GM12878 (cell line): ENCODE results near the gene MGRN1. TPM values are rescaled to one million over a fixed set of nuclear protein-coding genes. Genes with fewer than 3 reads are reported as not detected.

ENCODE experiments used
- ATAC-seq: fragments of 200-7000 bp; cut with Tn5 transposase; 3 replicates; pipeline ENCODE4 v1.9.1; 2020; ENCODE audit warnings: mild to moderate bottlenecking, moderate library complexity
- BruUV-seq: library from RNA; stranded (reverse); fragments of 400-500 nt; replicated peaks from 2 replicates; lab custom pipeline; 2021; lab: Mats Ljungman, UMichigan
- CTCF ChIA-PET: fragments of 300-600 bp; sonication (Branson Sonifier 250); formaldehyde crosslinking; extraction: SDS; loops from one replicate; lab custom pipeline; 2021; ENCODE audit warnings: inconsistent platforms; lab: Yijun Ruan, JAX
- POLR2A ChIA-PET: fragments of 350-600 bp; formaldehyde crosslinking; extraction: SDS; loops from one replicate; lab custom pipeline; 2021; ENCODE audit warnings: inconsistent platforms; lab: Charles Lee
- RAD21 ChIA-PET: fragments of 300-600 bp; sonication (Branson Sonifier 250); formaldehyde crosslinking; loops from one replicate; lab custom pipeline; 2023; ENCODE audit warnings: antibody characterized with exemption; ENCODE audit not compliant: unreplicated experiment; lab: Charles Lee
- SMC1A ChIA-PET: fragments of 300-600 bp; sonication (Branson Sonifier 250); formaldehyde crosslinking; loops from one replicate; lab custom pipeline; 2023; ENCODE audit not compliant: unreplicated experiment, uncharacterized antibody; lab: Charles Lee
- DNase-seq: peaks from one replicate; pipeline ENCODE4 v3.0.0-alpha.2; 2011; ENCODE audit warnings: low read depth, low spot score
- FAIRE-seq: peaks from 3 replicates; lab custom pipeline; 2011; peaks lifted over from hg19 to GRCh38; lab: Jason Lieb, UNC
- H2AFZ ChIP-seq: 2 replicates; pipeline ENCODE4 v1.6.0; 2011; ENCODE audit warnings: low read depth, low read length, control low read depth; ENCODE audit not compliant: control insufficient read depth
- H3K27ac ChIP-seq: 2 replicates; pipeline ENCODE4 v1.5.1; 2011; ENCODE audit warnings: control low read depth; ENCODE audit not compliant: control insufficient read depth, insufficient read depth
- H3K27me3 ChIP-seq, 2 experiments: replicated peaks in 1 of 2; 2 replicates each; pipeline versions ENCODE4 v1.6.0 to v1.6.1; 2011; ENCODE audit warnings: low read length in 1 of 2; ENCODE audit not compliant: control insufficient read depth in 2 of 2, insufficient read depth in 2 of 2
- H3K36me3 ChIP-seq, 2 experiments: 2 replicates each; pipeline ENCODE4 v1.5.1; 2011; ENCODE audit warnings: low read length in 1 of 2; ENCODE audit not compliant: control insufficient read depth in 2 of 2, insufficient read depth in 2 of 2
- H3K4me1 ChIP-seq: 2 replicates; pipeline ENCODE4 v1.6.1; 2011; ENCODE audit warnings: mild to moderate bottlenecking, low read length, moderate library complexity, mixed read lengths; ENCODE audit not compliant: control insufficient read depth, insufficient read depth
- H3K4me2 ChIP-seq: 2 replicates; pipeline ENCODE4 v1.6.0; 2011; ENCODE audit warnings: control low read depth; ENCODE audit not compliant: control insufficient read depth, insufficient read depth
- H3K4me3 ChIP-seq: fragments of 200-600 bp; sonication (generic); 2 replicates; pipeline ENCODE4 v1.5.1; 2016
- H3K79me2 ChIP-seq: 2 replicates; pipeline ENCODE4 v1.6.0; 2011; ENCODE audit warnings: low read length; ENCODE audit not compliant: control insufficient read depth, insufficient read depth
- H3K9ac ChIP-seq: 2 replicates; pipeline ENCODE4 v1.8.0; 2011; ENCODE audit warnings: low read length, control low read depth, mixed read lengths; ENCODE audit not compliant: control insufficient read depth, insufficient read depth
- H3K9me3 ChIP-seq: replicated peaks from 3 replicates; pipeline ENCODE4 v1.5.1; 2011; ENCODE audit warnings: mild to moderate bottlenecking, low read length; ENCODE audit not compliant: control insufficient read depth, insufficient read depth
- H4K20me1 ChIP-seq: 2 replicates; pipeline ENCODE4 v1.6.0; 2011; ENCODE audit not compliant: control insufficient read depth, insufficient read depth
- CBFB ChIP-seq: IDR thresholded peaks from 2 replicates; pipeline ENCODE4 v1.6.1; 2016; ENCODE audit warnings: antibody characterized with exemption, low read depth
- JUNB ChIP-seq: IDR thresholded peaks from 2 replicates; pipeline ENCODE4 v1.6.1; 2016; ENCODE audit warnings: antibody characterized with exemption, mild to moderate bottlenecking
- RAD21 ChIP-seq: IDR thresholded peaks from 2 replicates; pipeline ENCODE4 v1.6.1; 2011; ENCODE audit warnings: mild to moderate bottlenecking, low read depth, low read length, moderate library complexity; ENCODE audit not compliant: insufficient read depth
- STAT1 ChIP-seq: fragments of 450-650 bp; conservative IDR thresholded peaks from 2 replicates; pipeline ENCODE4 v1.6.1; 2014; ENCODE audit warnings: antibody characterized with exemption, mild to moderate bottlenecking
- STAT3 ChIP-seq: IDR thresholded peaks from 2 replicates; pipeline ENCODE4 v1.6.1; 2011; ENCODE audit warnings: low read depth, low read length, improper control_type of control experiment
- USF1 ChIP-seq: IDR thresholded peaks from 2 replicates; pipeline ENCODE4 v1.6.1; 2011; ENCODE audit warnings: borderline replicate concordance, low read depth, mild to moderate bottlenecking, moderate library complexity, mixed read lengths, low read length; ENCODE audit not compliant: insufficient read depth; ENCODE audit errors: extremely low read length
- YY1 ChIP-seq: IDR thresholded peaks from 2 replicates; pipeline ENCODE4 v1.6.1; 2011; ENCODE audit warnings: low read depth, mild to moderate bottlenecking, low read length
- ZBTB11 ChIP-seq: fragments of 450-650 bp; formaldehyde crosslinking; IDR thresholded peaks from 2 replicates; pipeline ENCODE4 v1.5.0; 2022; ENCODE audit warnings: mild to moderate bottlenecking, missing genetic modification characterization
- ZBTB33 ChIP-seq: fragments of 450-650 bp; IDR thresholded peaks from 2 replicates; pipeline ENCODE4 v1.6.1; 2017; ENCODE audit warnings: mild to moderate bottlenecking
- ZBTB40 ChIP-seq: fragments of 450-650 bp; IDR thresholded peaks from 2 replicates; pipeline ENCODE4 v1.6.1; 2016; ENCODE audit warnings: mild to moderate bottlenecking, moderate library complexity, borderline replicate concordance
- ZNF217 ChIP-seq: fragments of 450-650 bp; IDR thresholded peaks from 2 replicates; pipeline ENCODE4 v1.6.1; 2017; ENCODE audit warnings: antibody characterized with exemption, mild to moderate bottlenecking
- WGBS: methylation state at CpG from one replicate; pipeline ENCODE4 v1.1.6; 2016; ENCODE audit warnings: low lambda C conversion rate; ENCODE audit not compliant: insufficient replicate concordance, insufficient coverage; ENCODE audit errors: missing lambda C conversion rate; 5-methylcytosine and 5-hydroxymethylcytosine counted together
- in situ Hi-C: fragments of 300-500 bp; cut with MboI; formaldehyde crosslinking; loops from 9 replicates; pipeline ENCODE4 v1.14.3; 2018; ENCODE audit warnings: mixed read lengths
- intact Hi-C: fragments of 100-400 bp; cut with micrococcal nuclease; formaldehyde crosslinking; loops from one replicate; pipeline ENCODE4 v1.14.2; 2022; ENCODE audit not compliant: unreplicated experiment
- polyA plus RNA-seq, 11 experiments: library from polyadenylated mRNA; depleted of rRNA in 4 of 11; unstranded in 6 of 11; stranded (reverse) in 5 of 11; fragments of >200 nt; fragmentation: Nextera tagmentation in 4 of 11; fragmentation: Illumina TruSeq in 1 of 11; extraction: Ambion mirVana in 4 of 11; extraction: Trizol in 1 of 11; gene quantifications; 1 replicate in 1 of 11; 2 replicates in 10 of 11; pipeline versions ENCODE4 v1.2.1 to v1.2.3, GENCODE V29; 2011 to 2016; ENCODE audit warnings: inconsistent platforms in 2 of 11, missing spikeins in 2 of 11, low read depth in 1 of 11
- total RNA-seq, 4 experiments: library from RNA; depleted of rRNA in 3 of 4; stranded (reverse); fragments of >200 nt in 3 of 4; fragmentation: Illumina TruSeq in 1 of 4; extraction: Trizol in 1 of 4; gene quantifications; 2 replicates each; pipeline versions ENCODE4 v1.2.1 to v1.2.3, GENCODE V29; 2013 to 2021

MGRN1 gene
- total and polyA plus RNA-seq, 10 of the 15 experiments (the other 5 are each of a cell fraction or from before 2014, with no cell fraction given) = 0.35 to 86.7 (median 14.6) TPM

- Histone ChIP-seq H3K4me1 (peaks cover 2% of the 10 kb centered on the region; the same call in 1 of the 2 replicates), H3K27ac (peak within 1 kb of the TSS; percentile 73), H2AFZ (peak within 1 kb of the TSS; percentile 99), H3K4me3 (peak within 1 kb of the TSS; percentile 87), H3K9ac (peak within 1 kb of the TSS; percentile 92), H4K20me1 (no peaks in the 10 kb centered on the region), H3K36me3 (no peaks in the 10 kb centered on the region; a peak in 1 of 4 replicates), H3K79me2 (peaks cover 13% of the 10 kb centered on the region), H3K9me3 (no peaks in the 10 kb centered on the region), H3K4me2 (peak within 1 kb of the TSS; percentile 100), H3K27me3 (no peaks in the 10 kb centered on the region)
- BruUV-seq = no TSS peak
- in situ Hi-C loops = no loop called here
- ChIA-PET CTCF (interaction anchor here (0.6 to 2.7 kb wide), 15 partner anchors 9 to 478 kb away, joined by 3 to 11 read pairs (median 3); partner anchors contain the start of gene ROGDI), RAD21 (interaction anchor here (0.7 to 2.7 kb wide), 12 partner anchors 13 to 185 kb away, joined by 3 to 18 read pairs (median 6); partner anchors contain the start of genes GLYR1, MGRN1, NUDT16L1 and ROGDI), POLR2A (interaction anchor here (0.6 to 2.0 kb wide), 13 partner anchors 13 to 118 kb away, joined by 3 to 15 read pairs (median 4); partner anchors contain the start of genes MGRN1, NUDT16L1 and ROGDI), SMC1A (interaction anchor here (0.8 to 2.3 kb wide), 10 partner anchors 13 to 117 kb away, joined by 3 to 15 read pairs (median 4); partner anchors contain the start of genes MGRN1, ROGDI and ZNF500)
- WGBS = 1% methylated on average over 65 of the region's 70 CpGs
- FAIRE-seq = peak; percentile 65
- intact Hi-C loops = loop anchor here (2.0 kb wide), 2 partner anchors 35 to 69 kb away; partner anchors contain the start of gene ROGDI
- peak; percentile 59 for DNase-seq
- ATAC-seq = peak; percentile 92
- TF ChIP-seq RAD21 (no peak), YY1 (peak; percentile 48; the same call in 1 of the 2 replicates), USF1 (no peak), ZBTB11 (CRISPR knock-in tag) (peak; percentile 41; the same call in 1 of the 2 replicates), JUNB (no peak), ZNF217 (no peak), ZBTB40 (peak; percentile 85), CBFB (0 out of 2 replicates have a peak, but pooled peaks have one; percentile 9), ZBTB33 (no peak), STAT3 (no peak), STAT1 (no peak)
These were observed 109.6 kb downstream of the MGRN1 start, which contains the start of the genes ANKS3 and DNAAF8 for GRCh38 chr16:4734063-4734729. TSS of gene ANKS3 (minus strand) at chr16:4734271. CDS start at chr16:4730149, 4,122 bp downstream. TSS of gene DNAAF8 (plus strand) at chr16:4734537. CDS start at chr16:4736515, 1,978 bp downstream.
